ENCODE results near the gene UBE2G2. TPM values are rescaled to one million over a fixed set of nuclear protein-coding genes. Genes with fewer than 3 reads are reported as not detected.

Gene UBE2G2
- total RNA-seq, 2 experiments from 2014 or later = 89.9 to 96.8 TPM

DNA sequence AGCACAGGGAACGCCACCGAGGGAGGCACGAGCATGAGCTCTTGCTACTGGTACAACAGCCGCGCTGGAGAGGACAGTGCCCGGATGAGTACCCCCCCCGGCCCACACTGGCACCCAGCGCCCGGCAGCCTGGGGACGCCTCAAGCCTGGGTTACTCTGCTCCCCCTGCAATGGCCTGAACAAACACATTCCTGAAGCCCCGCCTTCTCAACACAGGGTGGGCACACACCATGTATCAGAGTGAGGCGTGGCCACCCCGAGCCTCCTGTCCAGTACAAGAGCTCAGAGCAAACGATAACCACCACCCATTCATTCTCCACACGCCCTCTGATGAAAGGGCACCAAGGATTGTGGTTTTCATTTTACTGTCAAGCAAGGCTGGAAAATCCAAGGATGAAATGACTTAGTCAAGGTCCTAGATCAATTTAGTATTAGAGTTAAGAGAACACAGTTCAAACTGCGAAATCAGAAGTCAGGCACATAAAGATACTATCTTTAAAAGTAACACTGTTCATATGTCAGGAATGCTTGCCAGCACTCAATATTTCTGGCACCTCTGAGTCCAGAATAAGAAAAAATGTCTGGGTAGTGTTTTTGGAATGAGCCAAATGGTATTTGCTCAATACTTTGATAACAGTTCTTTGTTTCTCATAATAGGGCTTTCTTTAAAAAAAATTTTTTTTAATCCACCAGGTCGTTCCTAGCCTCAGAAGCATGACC lies 22.0 kb downstream of the UBE2G2 start:
- no peaks in the 10 kb centered on the region for H3K9me3 ChIP-seq (ENCODE audit: control insufficient read depth in 1 of 2, insufficient read depth in 1 of 2, low read length in 2 of 2)
- no peak overlapping the region for H3K4me3 ChIP-seq (ENCODE audit: low read length)
- H3K27ac ChIP-seq (ENCODE audit: low read depth in 1 of 2, low read length in 2 of 2) = no peak overlapping the region
- Mint-ChIP-seq H3K9me3 (no peaks in the 10 kb centered on the region), H3K4me3 (no peak overlapping the region), H3K27ac (peak overlapping the region; percentile 47), H3K36me3 (ENCODE audit: low read depth) (peaks cover 73% of the 10 kb centered on the region), H3K4me1 (ENCODE audit: low read depth) (peaks cover 41% of the 10 kb centered on the region), H3K27me3 (no peaks in the 10 kb centered on the region)
- peaks cover 4% of the 10 kb centered on the region for H3K4me1 ChIP-seq (ENCODE audit: insufficient read depth, low read length)
- intact Hi-C loops (cut with DNase I, micrococcal nuclease) = no loop called here
- H3K36me3 ChIP-seq (ENCODE audit: insufficient read depth, low read length) = peaks cover 57% of the 10 kb centered on the region
- H3K27me3 ChIP-seq (ENCODE audit: control insufficient read depth in 1 of 2, insufficient read depth in 2 of 2, low read length in 2 of 2) = no peaks in the 10 kb centered on the region
- CTCF ChIA-PET = interaction anchor here (0.5 to 1.1 kb wide), 2 partner anchors 12 to 128 kb away, joined by 3 to 4 read pairs; no protein-coding TSS in a partner anchor
- ATAC-seq (ENCODE audit: poor library complexity) (no peak), DNase-seq (no peak)
- TF ChIP-seq, protein P1, sequence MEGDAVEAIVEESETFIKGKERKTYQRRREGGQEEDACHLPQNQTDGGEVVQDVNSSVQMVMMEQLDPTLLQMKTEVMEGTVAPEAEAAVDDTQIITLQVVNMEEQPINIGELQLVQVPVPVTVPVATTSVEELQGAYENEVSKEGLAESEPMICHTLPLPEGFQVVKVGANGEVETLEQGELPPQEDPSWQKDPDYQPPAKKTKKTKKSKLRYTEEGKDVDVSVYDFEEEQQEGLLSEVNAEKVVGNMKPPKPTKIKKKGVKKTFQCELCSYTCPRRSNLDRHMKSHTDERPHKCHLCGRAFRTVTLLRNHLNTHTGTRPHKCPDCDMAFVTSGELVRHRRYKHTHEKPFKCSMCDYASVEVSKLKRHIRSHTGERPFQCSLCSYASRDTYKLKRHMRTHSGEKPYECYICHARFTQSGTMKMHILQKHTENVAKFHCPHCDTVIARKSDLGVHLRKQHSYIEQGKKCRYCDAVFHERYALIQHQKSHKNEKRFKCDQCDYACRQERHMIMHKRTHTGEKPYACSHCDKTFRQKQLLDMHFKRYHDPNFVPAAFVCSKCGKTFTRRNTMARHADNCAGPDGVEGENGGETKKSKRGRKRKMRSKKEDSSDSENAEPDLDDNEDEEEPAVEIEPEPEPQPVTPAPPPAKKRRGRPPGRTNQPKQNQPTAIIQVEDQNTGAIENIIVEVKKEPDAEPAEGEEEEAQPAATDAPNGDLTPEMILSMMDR (IDR thresholded peaks at IDR 0.05) = no peak
- POLR2A ChIA-PET = no interaction called here

GRCh38 chr21:44778983-44779382 lies 22.6 kb downstream of the UBE2G2 start:
- Mint-ChIP-seq H3K9me3 (no peaks in the 10 kb centered on the region), H3K27me3 (no peaks in the 10 kb centered on the region), H3K36me3 (ENCODE audit: low read depth) (peaks cover 74% of the 10 kb centered on the region), H3K27ac (no peak overlapping the region), H3K4me1 (ENCODE audit: low read depth) (peaks cover 41% of the 10 kb centered on the region), H3K4me3 (no peak overlapping the region)
- no peaks in the 10 kb centered on the region for H3K27me3 ChIP-seq (ENCODE audit: control insufficient read depth in 1 of 2, insufficient read depth in 2 of 2, low read length in 2 of 2)
- H3K9me3 ChIP-seq (ENCODE audit: control insufficient read depth in 1 of 2, insufficient read depth in 1 of 2, low read length in 2 of 2) = no peaks in the 10 kb centered on the region
- H3K4me1 ChIP-seq (ENCODE audit: insufficient read depth, low read length) = peaks cover 4% of the 10 kb centered on the region
- CTCF ChIA-PET = no interaction called here
- ATAC-seq (ENCODE audit: poor library complexity) (no peak), DNase-seq (no peak)
- H3K27ac ChIP-seq (ENCODE audit: low read depth in 1 of 2, low read length in 2 of 2) = no peak overlapping the region
- H3K36me3 ChIP-seq (ENCODE audit: insufficient read depth, low read length) = peaks cover 59% of the 10 kb centered on the region
- no peak overlapping the region for H3K4me3 ChIP-seq (ENCODE audit: low read length)
- intact Hi-C loops (cut with DNase I, micrococcal nuclease) = no loop called here
- POLR2A ChIA-PET = no interaction called here
- TF ChIP-seq, protein P1 (IDR thresholded peaks at IDR 0.05) = no peak

DNA sequence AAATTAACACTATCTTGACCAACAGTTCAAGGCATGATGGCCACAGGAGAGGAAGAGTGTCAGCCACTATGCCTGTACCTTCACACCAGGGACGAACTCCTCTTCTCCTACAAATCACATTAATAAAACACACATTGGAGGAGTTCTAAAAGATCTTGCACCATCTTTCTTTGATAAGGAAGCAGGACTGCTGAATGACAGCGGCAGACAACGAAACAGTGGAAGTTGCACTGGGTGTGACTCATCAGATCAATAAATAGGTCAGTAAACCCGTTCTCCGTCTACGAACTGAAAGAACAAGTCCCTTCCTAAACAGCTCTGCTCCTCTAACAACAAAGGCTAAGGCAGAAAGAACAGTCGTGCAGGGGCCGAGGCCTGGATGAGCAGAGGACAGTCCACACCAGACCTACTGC lies 23.1 kb downstream of the UBE2G2 start:
- no peak for ATAC-seq (ENCODE audit: poor library complexity)
- Histone ChIP-seq H3K4me1 (ENCODE audit: insufficient read depth, low read length) (peaks cover 4% of the 10 kb centered on the region), H3K36me3 (ENCODE audit: insufficient read depth, low read length) (peaks cover 64% of the 10 kb centered on the region), H3K27me3 (ENCODE audit: control insufficient read depth in 1 of 2, insufficient read depth in 2 of 2, low read length in 2 of 2) (no peaks in the 10 kb centered on the region), H3K4me3 (ENCODE audit: low read length) (no peak overlapping the region), H3K27ac (ENCODE audit: low read depth in 1 of 2, low read length in 2 of 2) (no peak overlapping the region), H3K9me3 (ENCODE audit: control insufficient read depth in 1 of 2, insufficient read depth in 1 of 2, low read length in 2 of 2) (no peaks in the 10 kb centered on the region)
- Mint-ChIP-seq H3K27ac (no peak overlapping the region), H3K36me3 (ENCODE audit: low read depth) (peaks cover 74% of the 10 kb centered on the region), H3K27me3 (no peaks in the 10 kb centered on the region), H3K4me3 (no peak overlapping the region), H3K9me3 (no peaks in the 10 kb centered on the region), H3K4me1 (ENCODE audit: low read depth) (peaks cover 38% of the 10 kb centered on the region)
- TF ChIP-seq, protein P1 (IDR thresholded peaks at IDR 0.05) = no peak
- CTCF ChIA-PET = no interaction called here
- no peak for DNase-seq
- intact Hi-C loops (cut with DNase I, micrococcal nuclease) = no loop called here
- POLR2A ChIA-PET = no interaction called here
